ENCODE data around the gene NABP1.

Gene NABP1

DNA sequence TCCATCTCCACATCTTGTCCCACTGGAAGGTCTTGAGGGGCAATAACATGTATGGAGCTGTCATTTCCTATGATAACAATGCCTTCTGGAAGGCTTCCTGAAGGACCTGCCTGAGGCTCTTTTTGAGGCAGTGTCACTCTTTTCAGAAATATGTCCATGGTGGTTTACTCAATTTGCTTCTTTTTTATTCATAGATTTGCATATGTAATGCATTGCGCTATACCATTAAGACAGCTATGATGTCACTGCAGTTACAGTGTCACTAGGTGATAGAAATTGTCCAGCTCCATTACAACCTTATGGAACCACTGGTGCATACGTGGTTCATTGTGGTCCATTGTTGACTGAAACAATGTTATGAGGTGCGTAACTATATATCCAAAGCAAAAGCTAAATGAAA, 19.9 kb downstream of the NABP1 start:
- CTCF ChIA-PET = interaction anchor here (1.0 to 4.6 kb wide), 7 partner anchors 12 to 465 kb away, joined by 3 to 38 read pairs (median 7); no protein-coding TSS in a partner anchor
- no peak for TF ChIP-seq CTCF (IDR thresholded peaks at IDR 0.05; ENCODE audit: control extremely low read depth, extremely low read depth, low read depth, missing control alignments)

GRCh38 chr2:191699341-191699945, 21.5 kb downstream of the NABP1 start:
- ChIA-PET POLR2A (no interaction called here), CTCF (interaction anchor here (4.6 kb wide), 1 partner anchor 11 kb away, joined by 38 read pairs; no protein-coding TSS in a partner anchor)
- DNase-seq (ENCODE audit: extremely low spot score) = no peak
- no peak for TF ChIP-seq CTCF (IDR thresholded peaks at IDR 0.05; ENCODE audit: control extremely low read depth, extremely low read depth, low read depth, missing control alignments)

More for the DNA sequence above, 19.9 kb downstream of the NABP1 start:
- no peak for DNase-seq (ENCODE audit: extremely low spot score)
- POLR2A ChIA-PET = no interaction called here

- ChIA-PET CTCF (interaction anchor here (0.8 to 2.0 kb wide), 6 partner anchors 10 to 146 kb away, joined by 3 to 9 read pairs (median 6); no protein-coding TSS in a partner anchor), POLR2A (interaction anchor here (1.5 kb wide), 1 partner anchor 23 kb away, joined by 4 read pairs; the partner anchor contains the start of gene NABP1)
- no peak for TF ChIP-seq CTCF (IDR thresholded peaks at IDR 0.05; ENCODE audit: control extremely low read depth, extremely low read depth, low read depth, missing control alignments)
- DNase-seq (ENCODE audit: extremely low spot score) = no peak
Measured at GRCh38 chr2:191701029-191701428, 23.1 kb downstream of the NABP1 start.

GRCh38 chr2:191701696-191702095, 23.8 kb downstream of the NABP1 start:
- POLR2A ChIA-PET = interaction anchor here (1.5 kb wide), 1 partner anchor 24 kb away, joined by 4 read pairs; the partner anchor contains the start of gene NABP1
- no peak for DNase-seq (ENCODE audit: extremely low spot score)
- no peak for TF ChIP-seq CTCF (IDR thresholded peaks at IDR 0.05; ENCODE audit: control extremely low read depth, extremely low read depth, low read depth, missing control alignments)
- CTCF ChIA-PET = interaction anchor here (1.6 to 2.0 kb wide), 5 partner anchors 10 to 146 kb away, joined by 5 to 9 read pairs (median 7); no protein-coding TSS in a partner anchor

DNA sequence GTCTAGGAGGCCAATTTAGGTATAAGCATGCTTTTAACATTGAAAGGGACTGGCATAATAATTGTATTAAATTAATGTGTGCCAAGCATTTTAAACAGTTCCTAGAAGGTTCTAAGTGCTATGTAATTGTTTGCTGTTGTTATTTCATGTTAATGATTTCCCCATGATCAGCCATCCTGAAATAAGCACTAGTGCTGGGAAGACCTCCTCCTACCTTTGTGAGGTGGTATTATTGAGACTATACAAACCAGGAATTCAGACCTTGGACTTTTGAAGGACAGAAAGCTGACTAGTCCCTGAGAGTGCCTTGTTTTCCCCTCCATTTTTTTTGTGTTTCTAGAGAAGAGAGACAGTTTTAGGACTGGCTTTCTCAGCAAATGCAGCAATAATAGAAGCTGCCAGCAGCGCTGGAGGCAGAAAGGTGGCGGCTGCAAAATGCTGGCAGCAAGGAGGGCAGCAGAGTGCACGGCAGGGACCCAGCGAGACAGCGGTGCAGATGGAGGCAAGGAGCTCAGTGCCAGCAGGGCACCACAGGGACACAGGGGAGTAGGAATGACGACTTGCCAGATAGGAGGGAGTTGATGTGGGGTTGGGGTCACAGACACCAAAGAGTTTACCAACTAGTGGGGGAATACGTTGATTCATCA, 25.3 kb downstream of the NABP1 start:
- no peak for TF ChIP-seq CTCF (IDR thresholded peaks at IDR 0.05; ENCODE audit: control extremely low read depth, extremely low read depth, low read depth, missing control alignments)
- ChIA-PET CTCF (no interaction called here), POLR2A (no interaction called here)
- no peak for DNase-seq (ENCODE audit: extremely low spot score)

- ChIA-PET CTCF (interaction anchor here (1.0 to 1.2 kb wide), 2 partner anchors 35 to 67 kb away, joined by 3 read pairs; no protein-coding TSS in a partner anchor), POLR2A (interaction anchor here (0.8 to 1.4 kb wide), 2 partner anchors 9 to 27 kb away, joined by 3 read pairs; partner anchors contain the start of gene NABP1)
- DNase-seq (ENCODE audit: extremely low spot score) = no peak
- TF ChIP-seq CTCF (IDR thresholded peaks at IDR 0.05; ENCODE audit: control extremely low read depth, extremely low read depth, low read depth, missing control alignments) = no peak
Measured at GRCh38 chr2:191705084-191705483, 27.1 kb downstream of the NABP1 start.
